HAP-1 (cell line): ENCODE data around the gene PLA2G4E.

ENCODE experiments used
- DNase-seq, 2 experiments: peaks; one replicate each; pipeline ENCODE4 v3.0.0-alpha.2; 2016 to 2020; ENCODE audit warnings: low spot score in 2 of 2
- H3K27me3 ChIP-seq: fragments of 250-450 bp; sonication (Bioruptor Pico); 2 replicates; pipeline ENCODE4 v1.5.1; 2020; ENCODE audit warnings: low read depth, mild to moderate bottlenecking, moderate library complexity
- H3K36me3 ChIP-seq: fragments of 250-450 bp; sonication (Bioruptor Pico); replicated peaks from 2 replicates; pipeline ENCODE4 v1.5.1; 2020; ENCODE audit warnings: mild to moderate bottlenecking
- H3K4me1 ChIP-seq: fragments of 250-450 bp; sonication (Bioruptor Pico); 2 replicates; pipeline ENCODE4 v1.5.1; 2020; ENCODE audit warnings: mild to moderate bottlenecking
- H3K4me3 ChIP-seq: fragments of 250-450 bp; sonication (Bioruptor Pico); 2 replicates; pipeline ENCODE4 v1.5.1; 2020; ENCODE audit warnings: mild to moderate bottlenecking, moderate library complexity
- H3K9me3 ChIP-seq: fragments of 250-450 bp; sonication (Bioruptor Pico); 2 replicates; pipeline ENCODE4 v1.5.1; 2020; ENCODE audit warnings: mild to moderate bottlenecking, moderate library complexity
- in situ Hi-C: fragments of 300-500 bp; cut with MboI; formaldehyde crosslinking; loops from 3 replicates; pipeline ENCODE4 v1.14.3; 2020; ENCODE audit warnings: low sequenced_read_pairs, inconsistent platforms, mixed read lengths

The PLA2G4E gene

DNA sequence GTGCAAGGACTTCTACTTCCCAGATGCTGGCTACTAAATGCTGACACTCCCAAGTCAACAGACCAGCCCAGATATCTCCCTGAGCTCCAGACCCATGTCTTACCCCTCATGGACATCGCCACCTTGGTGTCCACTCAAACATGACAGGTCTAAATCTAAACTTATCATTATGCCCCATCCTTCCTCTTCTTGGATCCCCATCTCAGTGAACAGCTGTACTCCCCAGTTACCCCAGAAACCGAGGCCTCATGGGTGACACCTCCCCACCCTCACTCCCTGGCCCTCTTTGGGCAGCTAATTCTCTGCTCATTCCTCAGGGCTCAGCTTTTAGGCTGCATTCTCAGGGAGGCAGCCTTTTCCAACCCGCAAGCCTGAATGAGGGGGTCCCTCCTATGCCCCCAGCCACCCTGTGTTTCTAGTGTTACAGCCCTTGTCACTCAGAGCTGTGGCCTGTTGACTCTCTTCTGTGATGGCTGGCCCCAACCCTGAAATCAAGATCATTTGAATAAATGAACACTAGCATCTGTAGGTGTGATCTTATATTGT, 53.8 kb downstream of the PLA2G4E start:
- no peaks in the 10 kb centered on the region; the same call in 1 of the 2 replicates for H3K4me1 ChIP-seq
- no peaks in the 10 kb centered on the region for H3K9me3 ChIP-seq
- in situ Hi-C loops = no loop called here
- no peak overlapping the region for H3K4me3 ChIP-seq
- no peak for DNase-seq
- no peaks in the 10 kb centered on the region for H3K36me3 ChIP-seq
- no peaks in the 10 kb centered on the region for H3K27me3 ChIP-seq

DNA sequence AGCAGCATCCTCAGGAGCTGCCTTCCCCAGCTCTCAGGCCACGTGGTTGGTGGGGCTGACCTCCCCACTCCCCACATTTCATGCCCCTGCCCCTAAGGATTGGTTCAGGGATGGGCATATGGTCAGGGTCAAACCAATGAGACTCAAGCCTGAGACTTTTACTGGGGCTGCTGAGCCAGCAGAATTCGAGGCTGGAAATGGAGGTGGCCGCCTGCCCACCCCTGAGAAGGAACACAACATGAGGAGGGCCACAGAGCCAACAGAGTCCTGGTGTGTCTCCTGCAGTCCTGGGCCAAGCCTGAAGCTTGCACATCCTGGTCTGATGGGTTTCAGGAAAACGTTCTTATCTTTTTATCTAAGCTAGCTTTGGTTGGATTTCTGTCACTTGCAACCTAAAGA, 54.4 kb downstream of the PLA2G4E start:
- H3K27me3 ChIP-seq = no peaks in the 10 kb centered on the region
- no peaks in the 10 kb centered on the region for H3K9me3 ChIP-seq
- DNase-seq = no peak
- no peaks in the 10 kb centered on the region; the same call in 1 of the 2 replicates for H3K4me1 ChIP-seq
- H3K36me3 ChIP-seq = no peaks in the 10 kb centered on the region
- in situ Hi-C loops = no loop called here
- no peak overlapping the region for H3K4me3 ChIP-seq

GRCh38 chr15:41965441-41966413, 55.1 kb downstream of the PLA2G4E start:
- no peaks in the 10 kb centered on the region for H3K27me3 ChIP-seq
- in situ Hi-C loops = no loop called here
- no peaks in the 10 kb centered on the region for H3K36me3 ChIP-seq
- no peak overlapping the region for H3K4me3 ChIP-seq
- DNase-seq = no peak
- no peaks in the 10 kb centered on the region for H3K4me1 ChIP-seq
- H3K9me3 ChIP-seq = no peaks in the 10 kb centered on the region

- Histone ChIP-seq H3K4me3 (no peak overlapping the region), H3K27me3 (no peaks in the 10 kb centered on the region), H3K4me1 (no peaks in the 10 kb centered on the region), H3K36me3 (no peaks in the 10 kb centered on the region), H3K9me3 (no peaks in the 10 kb centered on the region)
- DNase-seq = no peak
- in situ Hi-C loops = no loop called here
Observed at GRCh38 chr15:41961595-41962202, 59.1 kb downstream of the PLA2G4E start.

GRCh38 chr15:41961001-41961518, 59.8 kb downstream of the PLA2G4E start:
- H3K4me3 ChIP-seq = no peak overlapping the region
- H3K9me3 ChIP-seq = no peaks in the 10 kb centered on the region
- no peaks in the 10 kb centered on the region for H3K27me3 ChIP-seq
- in situ Hi-C loops = no loop called here
- no peaks in the 10 kb centered on the region for H3K4me1 ChIP-seq
- no peaks in the 10 kb centered on the region for H3K36me3 ChIP-seq
- no peak for DNase-seq

DNA sequence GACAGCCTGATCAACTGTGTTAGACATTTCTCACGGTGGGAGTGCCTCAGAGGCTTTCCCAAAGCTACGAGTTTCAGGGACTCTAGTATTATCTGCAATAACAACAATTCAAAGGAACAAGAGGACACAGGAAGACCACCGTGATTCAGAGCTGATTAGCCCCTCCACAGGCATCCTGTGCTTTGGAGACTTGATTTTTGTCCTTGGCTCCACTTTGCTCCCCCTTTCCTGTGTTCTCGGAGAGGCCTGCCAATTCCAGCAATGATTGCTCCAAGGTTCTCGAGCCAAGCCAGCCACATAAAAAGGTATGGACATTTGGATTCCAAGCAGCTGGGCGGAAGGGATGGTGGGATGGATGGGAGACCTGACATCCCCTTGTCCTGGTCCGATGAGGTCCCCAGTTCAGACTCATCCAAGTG, 62.8 kb downstream of the PLA2G4E start:
- H3K9me3 ChIP-seq = no peaks in the 10 kb centered on the region
- in situ Hi-C loops = no loop called here
- no peak for DNase-seq
- no peaks in the 10 kb centered on the region for H3K27me3 ChIP-seq
- H3K4me3 ChIP-seq = no peak overlapping the region
- H3K4me1 ChIP-seq = no peaks in the 10 kb centered on the region
- H3K36me3 ChIP-seq = no peaks in the 10 kb centered on the region

DNA sequence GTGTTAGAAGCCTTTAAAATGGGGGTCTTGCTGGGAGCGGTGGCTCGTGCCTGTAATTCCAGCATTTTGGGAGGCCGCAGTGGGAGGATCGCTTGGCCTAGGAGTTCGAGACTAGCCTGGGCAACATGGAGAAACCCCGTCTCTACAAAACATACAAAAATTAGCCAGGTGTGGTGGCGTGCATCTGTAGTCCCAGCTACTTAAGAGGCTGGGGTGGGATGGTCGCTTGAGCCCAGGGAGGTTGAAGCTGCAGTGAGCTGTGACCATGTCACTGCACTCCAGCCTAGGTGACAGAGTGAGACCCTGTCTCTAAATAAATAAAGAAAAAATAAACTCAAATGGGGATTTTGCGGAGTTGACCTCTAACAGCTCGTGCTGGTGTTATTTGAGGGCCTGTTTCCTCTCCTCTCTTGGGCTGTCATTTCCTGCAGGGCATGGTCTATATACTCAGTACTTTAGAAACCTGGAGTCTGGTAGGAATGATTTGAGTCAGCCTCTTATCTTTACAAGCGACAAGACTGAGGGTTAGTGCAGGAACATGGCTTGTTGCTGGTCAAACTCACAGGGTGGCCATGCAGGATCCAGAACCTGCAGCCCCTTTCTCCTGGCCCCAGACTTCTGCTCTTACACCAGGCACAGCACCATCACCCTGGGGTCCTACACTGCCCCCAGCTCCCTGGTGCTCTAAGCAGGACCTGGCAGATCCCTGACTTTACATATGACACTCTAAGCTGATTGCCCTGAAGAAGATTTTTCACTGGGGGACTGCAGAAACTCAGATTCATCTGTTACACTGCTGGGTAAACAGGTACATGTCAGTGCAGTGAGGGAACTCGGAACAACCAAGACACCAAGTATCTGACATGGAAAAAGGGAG, 63.6 kb downstream of the PLA2G4E start:
- no peaks in the 10 kb centered on the region for H3K36me3 ChIP-seq
- H3K4me3 ChIP-seq = no peak overlapping the region
- H3K9me3 ChIP-seq = no peaks in the 10 kb centered on the region
- H3K27me3 ChIP-seq = no peaks in the 10 kb centered on the region
- in situ Hi-C loops = no loop called here
- H3K4me1 ChIP-seq = no peaks in the 10 kb centered on the region
- no peak for DNase-seq

GRCh38 chr15:41955807-41956525, 64.9 kb downstream of the PLA2G4E start:
- in situ Hi-C loops = no loop called here
- H3K9me3 ChIP-seq = no peaks in the 10 kb centered on the region
- no peak for DNase-seq
- no peaks in the 10 kb centered on the region for H3K27me3 ChIP-seq
- H3K4me1 ChIP-seq = no peaks in the 10 kb centered on the region
- no peaks in the 10 kb centered on the region for H3K36me3 ChIP-seq
- no peak overlapping the region for H3K4me3 ChIP-seq

DNA sequence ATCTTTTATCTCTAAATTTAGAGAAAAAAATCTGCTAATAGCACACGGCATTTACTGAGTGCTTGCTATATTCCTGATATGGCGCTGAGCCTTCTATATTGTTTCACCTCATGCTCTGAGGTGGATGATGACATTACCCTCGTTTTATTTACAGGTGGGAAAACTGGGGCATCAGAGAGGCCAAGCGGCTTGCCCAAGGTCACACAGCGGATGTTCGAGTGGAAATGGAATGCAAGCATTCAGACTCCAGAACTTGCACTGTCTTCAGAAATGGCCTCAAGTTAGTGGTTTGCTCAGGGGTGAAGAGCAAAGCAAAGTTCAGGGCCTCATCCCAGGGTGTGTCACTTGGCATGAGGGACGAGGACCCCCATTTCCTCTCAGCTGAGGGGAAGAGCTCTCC, 65.7 kb downstream of the PLA2G4E start:
- no peak overlapping the region for H3K4me3 ChIP-seq
- in situ Hi-C loops = no loop called here
- no peak for DNase-seq
- H3K9me3 ChIP-seq = no peaks in the 10 kb centered on the region
- no peaks in the 10 kb centered on the region for H3K4me1 ChIP-seq
- H3K27me3 ChIP-seq = no peaks in the 10 kb centered on the region
- H3K36me3 ChIP-seq = no peaks in the 10 kb centered on the region

DNA sequence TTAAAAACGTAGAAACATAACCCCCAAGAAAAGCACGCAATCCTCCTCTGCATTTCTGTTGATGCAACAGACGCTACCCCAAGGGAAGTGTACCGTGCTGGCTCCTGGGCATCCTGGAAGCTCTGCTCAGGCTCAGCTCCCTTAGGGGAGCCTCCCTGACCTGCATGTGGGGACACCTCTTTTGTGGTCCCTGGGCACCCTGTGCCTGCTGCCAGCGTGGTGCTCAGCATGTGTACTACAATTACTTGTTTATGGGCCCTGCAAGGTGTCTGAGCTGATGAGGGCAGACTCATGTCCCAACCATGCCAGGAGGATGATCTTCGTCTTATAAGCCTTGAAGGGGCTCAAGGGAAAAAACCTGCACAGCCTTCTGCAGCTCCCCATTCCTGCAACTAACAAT, 66.8 kb downstream of the PLA2G4E start:
- Histone ChIP-seq H3K36me3 (no peaks in the 10 kb centered on the region), H3K9me3 (no peaks in the 10 kb centered on the region), H3K4me3 (no peak overlapping the region), H3K4me1 (no peaks in the 10 kb centered on the region), H3K27me3 (no peaks in the 10 kb centered on the region)
- no peak for DNase-seq
- in situ Hi-C loops = no loop called here

DNA sequence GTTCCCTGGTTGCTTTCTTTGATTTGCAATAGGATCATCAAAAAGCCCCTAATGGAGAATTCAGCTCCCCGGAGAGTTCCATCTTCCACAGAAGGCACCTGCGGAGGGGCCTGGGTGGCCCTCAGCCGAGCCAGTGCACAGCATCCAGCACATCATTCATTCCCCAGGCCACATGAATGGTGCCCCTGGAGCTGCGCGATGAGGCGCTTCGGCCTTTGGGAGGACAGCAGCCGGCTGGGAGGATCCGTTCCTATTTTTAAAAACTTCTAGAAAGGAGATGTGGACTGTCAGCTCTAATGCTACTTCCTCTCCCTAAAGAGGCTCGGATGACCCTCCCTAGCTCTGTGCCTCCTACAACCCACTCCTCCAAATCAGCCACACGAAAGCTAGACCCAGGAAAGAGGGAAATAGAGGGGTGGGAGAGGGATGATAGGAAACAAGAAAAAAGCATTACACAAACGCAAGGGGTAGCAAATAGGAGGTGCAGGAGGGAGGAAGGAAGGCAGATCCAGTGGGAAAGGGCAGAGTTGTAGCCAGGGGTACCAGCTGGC, 68.8 kb downstream of the PLA2G4E start:
- Histone ChIP-seq H3K4me1 (no peaks in the 10 kb centered on the region), H3K27me3 (no peaks in the 10 kb centered on the region), H3K4me3 (no peak overlapping the region), H3K9me3 (no peaks in the 10 kb centered on the region), H3K36me3 (no peaks in the 10 kb centered on the region)
- in situ Hi-C loops = no loop called here
- DNase-seq = no peak

- Histone ChIP-seq H3K9me3 (no peaks in the 10 kb centered on the region), H3K36me3 (no peaks in the 10 kb centered on the region), H3K4me1 (no peaks in the 10 kb centered on the region), H3K4me3 (no peak overlapping the region), H3K27me3 (no peaks in the 10 kb centered on the region)
- in situ Hi-C loops = no loop called here
- DNase-seq = no peak
Observed at GRCh38 chr15:41951571-41951970, 69.3 kb downstream of the PLA2G4E start.

- Histone ChIP-seq H3K27me3 (no peaks in the 10 kb centered on the region), H3K9me3 (no peaks in the 10 kb centered on the region), H3K4me3 (no peak overlapping the region), H3K36me3 (no peaks in the 10 kb centered on the region), H3K4me1 (no peaks in the 10 kb centered on the region)
- in situ Hi-C loops = no loop called here
- DNase-seq = no peak
Observed at GRCh38 chr15:41950489-41950888, 70.4 kb downstream of the PLA2G4E start.
